Lower lobe of right lung (tissue), 2 donors: Measurements from ENCODE around the gene PEX14. TPM values are rescaled to one million over a fixed set of nuclear protein-coding genes. Genes with fewer than 3 reads are reported as not detected.
A peak's percentile ranks its signal among the peaks of the same experiment; 100 is the strongest.

Source experiments
- ATAC-seq, 2 donors: fragments of 200-7000 bp; cut with Tn5 transposase; one replicate each; pipeline ENCODE4 v1.9.1; 2020 to 2022; ENCODE audit warnings: mild to moderate bottlenecking in 2 of 2, moderate library complexity in 2 of 2
- DNase-seq: peaks from one replicate; pipeline ENCODE4 v3.0.0-alpha.2; 2020
- H3K27ac ChIP-seq: fragments of 200-600 bp; one replicate; pipeline ENCODE4 v1.8.0; 2022
- H3K27me3 ChIP-seq: fragments of 200-600 bp; one replicate; pipeline ENCODE4 v1.8.0; 2022; ENCODE audit warnings: low read depth
- H3K36me3 ChIP-seq: fragments of 200-600 bp; one replicate; pipeline ENCODE4 v1.8.0; 2022; ENCODE audit warnings: mild to moderate bottlenecking
- H3K4me1 ChIP-seq: fragments of 200-600 bp; one replicate; pipeline ENCODE4 v1.8.0; 2022
- H3K4me3 ChIP-seq: fragments of 200-600 bp; one replicate; pipeline ENCODE4 v1.8.0; 2022; ENCODE audit warnings: mild to moderate bottlenecking
- H3K9me3 ChIP-seq: fragments of 200-600 bp; one replicate; pipeline ENCODE4 v1.8.0; 2022
- CTCF ChIP-seq: fragments of 200-600 bp; IDR thresholded peaks from one replicate; pipeline ENCODE4 v1.8.0; 2022; ENCODE audit warnings: antibody characterized with exemption, mild to moderate bottlenecking
- intact Hi-C: fragments of 100-400 bp; cut with DNase I; formaldehyde crosslinking; loops from one replicate; pipeline ENCODE4 v1.11.0; 2022
- total RNA-seq: library from RNA; stranded (reverse); fragmentation: NEBNext Ultra II Directional; extraction: Animal tissue kit (Norgen Biotek cat#: 25700); gene quantifications from one replicate; pipeline ENCODE4 v1.2.1, GENCODE V29; 2021
- donor health status: DM: no; HTN: yes; CAD: no; lungs with severe emphysema.

Gene PEX14
- total RNA-seq, 1 donor from 2014 or later = 27.9 TPM

- no peaks in the 10 kb centered on the region for H3K36me3 ChIP-seq
- intact Hi-C loops = no loop called here
- DNase-seq = no peak
- H3K27ac ChIP-seq = no peak overlapping the region
- H3K27me3 ChIP-seq = no peaks in the 10 kb centered on the region
- TF ChIP-seq CTCF = no peak
- H3K9me3 ChIP-seq = no peaks in the 10 kb centered on the region
- no peak overlapping the region for H3K4me3 ChIP-seq
- H3K4me1 ChIP-seq = no peaks in the 10 kb centered on the region
- ATAC-seq = peak in 1 of 2 donors; percentile 28
Measured at GRCh38 chr1:10555635-10556429, 81.1 kb downstream of the PEX14 start.

GRCh38 chr1:10556430-10557005 is 81.8 kb downstream of the PEX14 start:
- no peak for TF ChIP-seq CTCF
- H3K4me1 ChIP-seq = no peaks in the 10 kb centered on the region
- no peak overlapping the region for H3K4me3 ChIP-seq
- intact Hi-C loops = no loop called here
- no peak for ATAC-seq
- H3K36me3 ChIP-seq = no peaks in the 10 kb centered on the region
- no peak for DNase-seq
- H3K27ac ChIP-seq = no peak overlapping the region
- H3K27me3 ChIP-seq = no peaks in the 10 kb centered on the region
- no peaks in the 10 kb centered on the region for H3K9me3 ChIP-seq

GRCh38 chr1:10557714-10558113 is 83.0 kb downstream of the PEX14 start:
- no peak overlapping the region for H3K4me3 ChIP-seq
- no peak for DNase-seq
- no peak for TF ChIP-seq CTCF
- ATAC-seq = no peak
- H3K27ac ChIP-seq = no peak overlapping the region
- H3K36me3 ChIP-seq = no peaks in the 10 kb centered on the region
- no peaks in the 10 kb centered on the region for H3K4me1 ChIP-seq
- H3K27me3 ChIP-seq = no peaks in the 10 kb centered on the region
- no peaks in the 10 kb centered on the region for H3K9me3 ChIP-seq
- intact Hi-C loops = no loop called here

- H3K27me3 ChIP-seq = no peaks in the 10 kb centered on the region
- no peak overlapping the region for H3K4me3 ChIP-seq
- H3K4me1 ChIP-seq = no peaks in the 10 kb centered on the region
- intact Hi-C loops = no loop called here
- H3K36me3 ChIP-seq = no peaks in the 10 kb centered on the region
- DNase-seq = no peak
- TF ChIP-seq CTCF = no peak
- H3K9me3 ChIP-seq = no peaks in the 10 kb centered on the region
- H3K27ac ChIP-seq = no peak overlapping the region
- ATAC-seq = no peak
Measured at GRCh38 chr1:10559386-10559785, 84.6 kb downstream of the PEX14 start.

- no peak overlapping the region for H3K27ac ChIP-seq
- TF ChIP-seq CTCF = no peak
- H3K9me3 ChIP-seq = no peaks in the 10 kb centered on the region
- no peaks in the 10 kb centered on the region for H3K27me3 ChIP-seq
- no peak overlapping the region for H3K4me3 ChIP-seq
- H3K36me3 ChIP-seq = no peaks in the 10 kb centered on the region
- DNase-seq = no peak
- H3K4me1 ChIP-seq = no peaks in the 10 kb centered on the region
- intact Hi-C loops = no loop called here
- ATAC-seq = no peak
Measured at GRCh38 chr1:10561497-10561896, 86.7 kb downstream of the PEX14 start.
